Endodermal cell (in vitro differentiated cells): ENCODE data around the gene ENTPD2. TPM values are rescaled to one million over a fixed set of nuclear protein-coding genes. Genes with fewer than 3 reads are reported as not detected.

Experiments
- DNase-seq: peaks from one replicate; pipeline ENCODE4 v3.0.0-alpha.2; 2017
- H3K27ac ChIP-seq: 2 replicates; pipeline ENCODE4 v1.5.1; 2013; ENCODE audit warnings: mild to moderate bottlenecking, low read depth, low read length, moderate library complexity
- H3K27me3 ChIP-seq: 2 replicates; pipeline ENCODE4 v1.6.1; 2013; ENCODE audit warnings: mild to moderate bottlenecking, low read length, moderate library complexity; ENCODE audit not compliant: insufficient read depth, control insufficient read depth, poor library complexity, severe bottlenecking
- H3K36me3 ChIP-seq: 2 replicates; pipeline ENCODE4 v1.7.0; 2013; ENCODE audit warnings: mild to moderate bottlenecking, low read length, moderate library complexity; ENCODE audit not compliant: control insufficient read depth, insufficient read depth
- H3K4me1 ChIP-seq: one replicate; pipeline ENCODE4 v1.7.0; 2013; ENCODE audit warnings: low read length; ENCODE audit not compliant: control insufficient read depth, insufficient read depth
- H3K4me3 ChIP-seq: 2 replicates; pipeline ENCODE4 v1.5.1; 2013; ENCODE audit warnings: mild to moderate bottlenecking, low read length, moderate library complexity
- H3K9ac ChIP-seq: 2 replicates; pipeline ENCODE4 v1.6.1; 2013; ENCODE audit warnings: mild to moderate bottlenecking, low read length, moderate library complexity; ENCODE audit not compliant: poor library complexity, severe bottlenecking; ENCODE audit errors: extremely low read depth
- H3K9me3 ChIP-seq: 2 replicates; pipeline ENCODE4 v1.6.1; 2013; ENCODE audit warnings: mild to moderate bottlenecking, low read length, moderate library complexity; ENCODE audit not compliant: control insufficient read depth
- H3K27ac Mint-ChIP-seq: 2 replicates; pipeline ENCODE4 v1.8.0; 2020; ENCODE audit warnings: mixed read lengths
- H3K27me3 Mint-ChIP-seq: 2 replicates; pipeline ENCODE4 v1.8.0; 2021; ENCODE audit warnings: mild to moderate bottlenecking, mixed read lengths; ENCODE audit not compliant: insufficient read depth
- H3K36me3 Mint-ChIP-seq: 2 replicates; pipeline ENCODE4 v1.8.0; 2020; ENCODE audit warnings: low read depth, mixed read lengths
- H3K4me1 Mint-ChIP-seq: 2 replicates; pipeline ENCODE4 v1.8.0; 2020; ENCODE audit warnings: mixed read lengths
- H3K4me3 Mint-ChIP-seq: 2 replicates; pipeline ENCODE4 v1.8.0; 2020; ENCODE audit warnings: mild to moderate bottlenecking, moderate library complexity, mixed read lengths
- H3K9me3 Mint-ChIP-seq: 2 replicates; pipeline ENCODE4 v1.8.0; 2020; ENCODE audit warnings: mild to moderate bottlenecking, mixed read lengths
- CTCF ChIP-seq: fragments of 200-600 bp; sonication (generic); conservative IDR thresholded peaks from 2 replicates; pipeline ENCODE4 v1.5.0; 2021; ENCODE audit warnings: antibody characterized with exemption, mild to moderate bottlenecking
- WGBS, 2 experiments: methylation state at CpG; one replicate each; pipeline versions ENCODE4 v1.1.5 to v1.1.7; 2013; ENCODE audit warnings: missing lambda C conversion rate in 2 of 2, mixed read lengths in 1 of 2; ENCODE audit not compliant: insufficient coverage in 1 of 2, insufficient read length in 1 of 2; 5-methylcytosine and 5-hydroxymethylcytosine counted together
- total RNA-seq, 2 donors: library from RNA; stranded (reverse); fragmentation: NEBNext Ultra II Directional in 1 of 2; extraction: Animal tissue kit (Norgen Biotek cat#: 25700) in 1 of 2; gene quantifications; 2 replicates in 1 of 2; 3 replicates in 1 of 2; pipeline ENCODE4 v1.2.1, GENCODE V29; 2021

ENTPD2 gene
- total RNA-seq, 2 donors from 2014 or later, result 1.2 to 2.4 TPM

GRCh38 chr9:137050570-137050969, 3.3 kb downstream of the ENTPD2 start:
- H3K4me3 ChIP-seq, result no peak overlapping the region
- Mint-ChIP-seq H3K27ac (no peak overlapping the region), H3K9me3 (no peaks in the 10 kb centered on the region), H3K4me1 (peaks cover 2% of the 10 kb centered on the region), H3K36me3 (no peaks in the 10 kb centered on the region), H3K27me3 (peaks cover 67% of the 10 kb centered on the region), H3K4me3 (no peak overlapping the region)
- no peak for DNase-seq
- no peaks in the 10 kb centered on the region for H3K9me3 ChIP-seq
- no peak for TF ChIP-seq CTCF
- H3K9ac ChIP-seq, result no peak overlapping the region
- no peak overlapping the region for H3K27ac ChIP-seq
- 71 to 80% methylated on average over 4 to 5 of the region's 5 CpGs for WGBS, 2 experiments
- no peaks in the 10 kb centered on the region for H3K36me3 ChIP-seq
- no peaks in the 10 kb centered on the region for H3K4me1 ChIP-seq
- peaks cover 81% of the 10 kb centered on the region for H3K27me3 ChIP-seq

DNA sequence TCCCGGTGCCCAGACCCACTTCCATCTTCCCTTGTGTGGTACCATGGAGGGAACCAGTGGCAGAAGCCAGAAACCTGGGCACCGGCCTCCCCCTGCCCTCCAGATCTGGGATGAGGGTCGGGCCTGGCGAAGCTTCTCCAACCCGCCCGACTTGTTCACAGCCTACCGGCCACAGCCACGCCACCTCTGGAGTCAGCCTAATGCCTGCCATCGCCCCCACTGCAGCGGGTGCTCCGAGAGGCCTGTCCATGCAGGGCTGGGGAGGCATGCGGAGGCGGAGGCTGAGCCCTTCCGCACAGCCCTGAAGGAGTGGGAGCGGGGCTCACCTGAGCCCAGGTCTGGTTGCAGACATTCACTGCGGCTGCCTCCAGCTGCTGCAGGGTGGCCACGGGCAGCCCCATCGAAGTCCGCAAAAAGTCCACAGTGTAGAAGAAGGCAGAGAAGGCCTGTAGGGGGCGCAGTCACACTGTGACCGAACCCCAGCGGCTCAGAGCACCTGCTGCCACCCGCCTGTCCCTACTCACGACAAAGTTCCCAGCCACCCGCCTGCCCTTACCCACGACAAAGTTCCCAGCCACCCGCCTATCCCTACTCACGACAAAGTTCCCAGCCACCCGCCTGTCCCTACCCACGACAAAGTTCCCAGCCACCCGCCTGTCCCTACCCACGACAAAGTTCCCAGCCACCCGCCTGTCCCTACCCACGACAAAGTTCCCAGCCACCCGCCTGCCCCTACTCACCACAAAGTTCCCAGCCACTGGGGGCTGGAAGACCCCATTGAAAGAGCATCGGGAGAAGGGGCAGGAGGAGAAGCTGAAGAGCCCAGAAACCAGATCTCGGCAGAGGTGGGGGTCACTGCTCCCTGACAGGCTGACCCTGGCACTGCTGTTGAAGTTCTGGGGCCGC, 4.1 kb downstream of the ENTPD2 start:
- Histone ChIP-seq H3K36me3 (no peaks in the 10 kb centered on the region), H3K27me3 (peaks cover 84% of the 10 kb centered on the region), H3K9me3 (no peaks in the 10 kb centered on the region), H3K4me1 (peaks cover 3% of the 10 kb centered on the region), H3K27ac (no peak overlapping the region), H3K9ac (no peak overlapping the region), H3K4me3 (no peak overlapping the region)
- H3K27ac Mint-ChIP-seq, result no peak overlapping the region
- no peaks in the 10 kb centered on the region for H3K36me3 Mint-ChIP-seq
- peaks cover 2% of the 10 kb centered on the region for H3K4me1 Mint-ChIP-seq
- DNase-seq, result peak; percentile 90
- TF ChIP-seq CTCF, result peak; percentile 83
- H3K27me3 Mint-ChIP-seq, result peaks cover 72% of the 10 kb centered on the region
- H3K9me3 Mint-ChIP-seq, result no peaks in the 10 kb centered on the region
- H3K4me3 Mint-ChIP-seq, result no peak overlapping the region
- 50 to 51% methylated on average over 14 to 38 of the region's 38 CpGs for WGBS, 2 experiments

DNA sequence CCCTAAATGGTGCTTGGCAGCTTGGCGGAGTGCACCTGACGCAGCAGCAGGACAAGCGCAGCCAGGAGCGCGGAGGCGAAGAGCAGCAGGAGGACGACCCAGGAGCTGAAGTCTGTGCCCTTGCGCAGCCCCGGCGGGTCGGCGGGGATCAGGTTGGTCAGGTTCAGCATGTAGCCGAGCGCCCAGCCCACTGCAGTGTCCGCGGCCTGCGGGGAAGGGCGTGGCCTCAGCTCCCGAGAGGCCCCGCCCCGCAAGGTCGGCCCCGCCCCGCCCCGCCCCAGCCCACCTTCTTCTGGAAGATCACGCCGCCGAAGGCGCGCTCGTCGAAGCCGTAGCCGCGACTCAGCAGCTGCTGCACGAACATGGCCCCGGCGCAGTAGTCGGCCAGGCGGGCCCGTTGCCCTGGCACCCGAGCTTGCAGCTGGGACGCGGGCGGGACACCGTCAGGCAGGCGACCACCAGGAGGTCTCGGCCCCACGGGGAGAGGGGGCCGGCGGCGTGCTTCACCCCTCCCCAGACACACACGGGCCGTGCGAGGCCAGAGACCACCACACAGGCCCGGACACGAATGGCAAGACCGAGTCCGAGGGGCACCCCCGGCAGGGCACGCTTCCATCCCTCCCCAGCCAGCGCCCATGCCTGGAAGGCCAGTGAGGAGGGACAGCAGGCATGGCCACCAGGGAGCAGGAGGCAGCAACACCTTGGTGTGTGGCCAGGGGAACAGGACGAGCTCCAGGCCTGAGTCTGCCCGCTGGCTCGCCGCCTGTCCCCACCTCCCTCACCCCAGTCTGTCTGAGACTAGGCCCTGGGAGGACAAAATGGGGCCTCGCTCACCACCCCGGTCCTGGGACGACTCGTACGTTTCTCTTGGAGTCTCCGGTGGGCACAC, 5.0 kb downstream of the ENTPD2 start:
- TF ChIP-seq CTCF, result no peak
- 60 to 66% methylated on average over 23 to 72 of the region's 72 CpGs for WGBS, 2 experiments
- Histone ChIP-seq H3K9ac (no peak overlapping the region), H3K27me3 (peaks cover 83% of the 10 kb centered on the region), H3K9me3 (no peaks in the 10 kb centered on the region), H3K36me3 (no peaks in the 10 kb centered on the region), H3K4me1 (peaks cover 6% of the 10 kb centered on the region), H3K27ac (no peak overlapping the region), H3K4me3 (no peak overlapping the region)
- DNase-seq, result peak; percentile 80
- Mint-ChIP-seq H3K27ac (no peak overlapping the region), H3K36me3 (no peaks in the 10 kb centered on the region), H3K9me3 (no peaks in the 10 kb centered on the region), H3K27me3 (peaks cover 73% of the 10 kb centered on the region), H3K4me3 (no peak overlapping the region), H3K4me1 (no peaks in the 10 kb centered on the region)
